Breast epithelium (tissue), 4 donors: ENCODE data around the gene SLC22A15. TPM values are rescaled to one million over a fixed set of nuclear protein-coding genes. Genes with fewer than 3 reads are reported as not detected.

Source experiments
- DNase-seq, 2 donors: peaks; one replicate each; pipeline ENCODE4 v3.0.0-alpha.2; 2019; ENCODE audit warnings: low spot score in 2 of 2
- H3K27ac ChIP-seq, 2 donors: fragments of 200-600 bp; sonication (generic) in 1 of 2; one replicate each; pipeline ENCODE4 v1.5.1; 2016 to 2019; ENCODE audit warnings: mild to moderate bottlenecking in 1 of 2
- H3K27me3 ChIP-seq, 2 donors: fragments of 200-600 bp; sonication (generic) in 1 of 2; one replicate each; pipeline versions ENCODE4 v1.5.1 to v1.6.0; 2017 to 2019; ENCODE audit warnings: control low read depth in 1 of 2, mild to moderate bottlenecking in 1 of 2
- H3K36me3 ChIP-seq: fragments of 200-600 bp; one replicate; pipeline ENCODE4 v1.5.1; 2019
- H3K4me1 ChIP-seq, 2 donors: fragments of 200-600 bp; sonication (generic); one replicate each; pipeline ENCODE4 v1.5.1; 2016 to 2019; ENCODE audit warnings: control low read depth in 1 of 2
- H3K4me3 ChIP-seq, 3 donors: fragments of 200-600 bp; sonication (generic); 1 replicate in 2 of 3; 2 replicates in 1 of 3; pipeline ENCODE4 v1.5.1; 2016 to 2019; ENCODE audit warnings: mild to moderate bottlenecking in 3 of 3, moderate library complexity in 2 of 3
- H3K9me3 ChIP-seq, 2 donors: fragments of 200-600 bp; sonication (generic) in 1 of 2; one replicate each; pipeline ENCODE4 v1.5.1; 2016 to 2019; ENCODE audit warnings: control low read depth in 1 of 2
- CTCF ChIP-seq, 3 donors: fragments of 450-650 bp; IDR thresholded peaks; one replicate each; pipeline ENCODE4 v1.5.1; 2016 to 2017; ENCODE audit warnings: antibody characterized with exemption in 3 of 3, mild to moderate bottlenecking in 3 of 3, moderate library complexity in 3 of 3
- POLR2A ChIP-seq: fragments of 450-650 bp; IDR thresholded peaks from one replicate; pipeline ENCODE4 v1.6.1; 2016; ENCODE audit warnings: antibody characterized with exemption, mild to moderate bottlenecking, moderate library complexity
- POLR2AphosphoS5 ChIP-seq, 3 donors: sonication (generic); formaldehyde crosslinking; IDR thresholded peaks; one replicate each; pipeline ENCODE4 v1.6.1; 2017; ENCODE audit warnings: antibody characterized with exemption in 3 of 3
- intact Hi-C: fragments of 100-400 bp; cut with DNase I; formaldehyde crosslinking; loops from one replicate; pipeline ENCODE4 v1.15.1; 2023; ENCODE audit warnings: low total_unique reads
- total RNA-seq, 3 donors: library from RNA; depleted of rRNA; stranded (reverse); fragments of >200 nt; gene quantifications; one replicate each; pipeline ENCODE4 v1.1.0, GENCODE V29; 2016

SLC22A15 gene
- total RNA-seq, 3 donors from 2014 or later: 5.6 to 10.1 (median 7.8) TPM

GRCh38 chr1:116008656-116009390 is 32.5 kb downstream of the SLC22A15 start:
- Histone ChIP-seq H3K36me3 (no peaks in the 10 kb centered on the region), H3K27me3 (no peaks in the 10 kb centered on the region), H3K9me3 (no peaks in the 10 kb centered on the region), H3K4me3 (no peak overlapping the region), H3K27ac (no peak overlapping the region), H3K4me1 (no peaks in the 10 kb centered on the region)
- DNase-seq: no peak
- no peak for TF ChIP-seq POLR2A
- TF ChIP-seq CTCF (IDR thresholded peaks at IDR 0.05): no peak
- TF ChIP-seq POLR2AphosphoS5 (IDR thresholded peaks at IDR 0.05): no peak
- intact Hi-C loops: no loop called here

GRCh38 chr1:116012716-116013115 is 36.4 kb downstream of the SLC22A15 start:
- Histone ChIP-seq H3K27ac (no peak overlapping the region), H3K9me3 (no peaks in the 10 kb centered on the region), H3K27me3 (no peaks in the 10 kb centered on the region), H3K4me1 (no peaks in the 10 kb centered on the region), H3K4me3 (no peak overlapping the region), H3K36me3 (no peaks in the 10 kb centered on the region)
- intact Hi-C loops: no loop called here
- DNase-seq: no peak
- TF ChIP-seq POLR2AphosphoS5 (IDR thresholded peaks at IDR 0.05) (no peak), CTCF (IDR thresholded peaks at IDR 0.05) (no peak), POLR2A (no peak)

GRCh38 chr1:116015679-116016078 is 39.4 kb downstream of the SLC22A15 start:
- Histone ChIP-seq H3K27me3 (no peaks in the 10 kb centered on the region), H3K4me1 (no peaks in the 10 kb centered on the region), H3K4me3 (no peak overlapping the region), H3K9me3 (no peaks in the 10 kb centered on the region), H3K36me3 (no peaks in the 10 kb centered on the region), H3K27ac (no peak overlapping the region)
- intact Hi-C loops: no loop called here
- DNase-seq: no peak
- TF ChIP-seq POLR2A (no peak), CTCF (IDR thresholded peaks at IDR 0.05) (no peak), POLR2AphosphoS5 (IDR thresholded peaks at IDR 0.05) (no peak)

DNA sequence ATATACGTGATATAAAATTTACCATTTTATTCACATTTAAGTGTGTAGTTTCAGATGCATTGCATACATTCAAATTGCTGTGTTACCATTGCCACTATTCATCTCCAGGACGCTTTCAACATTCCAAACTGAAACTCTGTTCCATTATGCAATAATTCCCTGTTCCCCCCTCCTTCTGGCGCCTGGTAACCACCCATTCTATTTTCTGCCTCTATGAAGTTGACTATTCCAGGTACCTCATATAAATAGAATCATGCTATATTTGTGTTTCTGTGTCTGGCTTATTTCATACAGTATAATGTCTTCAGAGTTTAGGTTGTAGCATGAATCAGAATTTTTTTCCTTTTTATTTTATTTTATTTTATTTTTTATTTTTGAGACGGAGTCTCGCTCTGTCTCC is 41.7 kb downstream of the SLC22A15 start:
- TF ChIP-seq POLR2AphosphoS5 (IDR thresholded peaks at IDR 0.05): no peak
- Histone ChIP-seq H3K4me1 (no peaks in the 10 kb centered on the region), H3K4me3 (no peak overlapping the region), H3K27me3 (no peaks in the 10 kb centered on the region), H3K9me3 (no peaks in the 10 kb centered on the region), H3K36me3 (no peaks in the 10 kb centered on the region), H3K27ac (no peak overlapping the region)
- intact Hi-C loops: no loop called here
- no peak for DNase-seq

DNA sequence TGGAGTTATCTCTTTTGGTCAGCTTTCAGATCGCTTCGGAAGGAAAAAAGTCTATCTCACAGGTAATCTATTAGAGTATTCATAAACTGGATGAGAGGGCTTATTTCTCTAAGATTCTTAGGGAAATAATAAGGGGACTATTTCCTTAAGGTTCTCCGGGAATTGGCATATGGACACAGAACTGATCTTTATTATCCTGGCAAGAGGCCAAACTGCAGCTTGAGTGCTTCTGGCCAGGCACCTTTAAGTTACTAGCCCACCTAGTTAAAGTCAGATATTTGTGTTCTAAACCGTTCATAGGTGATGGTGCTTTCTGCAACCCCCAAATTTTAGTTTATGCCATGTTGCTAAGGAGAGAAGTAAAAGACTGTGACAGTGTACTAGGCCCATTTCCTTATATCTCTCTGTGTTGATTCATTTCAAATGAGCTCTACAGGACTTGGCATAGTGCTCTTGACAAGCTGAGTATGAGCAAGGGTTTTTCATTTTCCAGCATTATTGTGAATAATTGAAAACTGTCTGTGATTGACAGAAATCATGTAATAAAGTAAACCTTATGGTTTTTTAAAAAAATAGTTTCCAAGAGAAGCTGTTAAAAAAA is 43.4 kb downstream of the SLC22A15 start:
- H3K27ac ChIP-seq: no peak overlapping the region
- no peak for DNase-seq
- H3K36me3 ChIP-seq: no peaks in the 10 kb centered on the region
- H3K27me3 ChIP-seq: no peaks in the 10 kb centered on the region
- no peaks in the 10 kb centered on the region for H3K9me3 ChIP-seq
- no peak for TF ChIP-seq POLR2A
- no peak for TF ChIP-seq CTCF (IDR thresholded peaks at IDR 0.05)
- TF ChIP-seq POLR2AphosphoS5 (IDR thresholded peaks at IDR 0.05): no peak
- H3K4me3 ChIP-seq: no peak overlapping the region
- intact Hi-C loops: no loop called here
- H3K4me1 ChIP-seq: no peaks in the 10 kb centered on the region
